Measurements from ENCODE around the gene MGLL.

MGLL gene

DNA sequence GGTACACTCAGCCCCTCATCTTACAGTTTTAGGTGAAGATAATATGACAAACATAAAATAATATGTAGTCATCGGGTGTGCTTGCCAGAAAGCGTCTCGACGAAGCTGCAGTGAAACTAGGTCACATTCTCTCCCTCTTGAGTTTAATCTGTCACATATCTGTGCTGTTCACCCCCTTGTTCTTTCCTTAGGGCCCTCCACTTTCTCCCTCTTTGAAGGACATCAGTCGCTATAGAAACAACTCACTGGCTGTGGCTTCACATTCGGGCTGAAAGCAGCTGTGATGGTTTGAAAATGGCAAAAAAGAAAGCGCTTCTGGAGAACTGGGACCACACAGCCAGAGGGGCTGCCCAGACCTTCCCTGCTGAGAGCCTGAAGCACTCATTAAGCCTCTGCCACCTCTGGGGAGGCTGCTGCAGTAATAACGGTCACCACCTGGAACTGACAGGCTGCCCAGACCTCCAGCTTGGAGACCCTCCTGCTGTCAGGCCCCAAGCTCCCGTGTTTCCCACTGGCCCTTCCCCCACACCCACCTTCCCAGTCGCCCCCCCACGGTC lies 99.2 kb downstream of the MGLL start:
- Histone ChIP-seq H3K9ac (no peak overlapping the region), H3K4me2 (no peak overlapping the region), H3K27ac (no peak overlapping the region), H3K4me1 (ENCODE audit: low read depth, poor library complexity, severe bottlenecking) (peaks cover 13% of the 10 kb centered on the region), H3K79me2 (ENCODE audit: insufficient read depth, low read depth) (no peaks in the 10 kb centered on the region), H3K36me3 (ENCODE audit: insufficient read depth) (no peaks in the 10 kb centered on the region), H4K20me1 (ENCODE audit: insufficient read depth) (no peaks in the 10 kb centered on the region), H3K27me3 (ENCODE audit: insufficient read depth, low read depth) (no peaks in the 10 kb centered on the region), H3K4me3 (IDR thresholded peaks at IDR 0.05; ENCODE audit: insufficient read depth, low read depth, low read length) (no peak overlapping the region), H2AFZ (ENCODE audit: low read depth) (no peak overlapping the region)
- TF ChIP-seq, protein P1, sequence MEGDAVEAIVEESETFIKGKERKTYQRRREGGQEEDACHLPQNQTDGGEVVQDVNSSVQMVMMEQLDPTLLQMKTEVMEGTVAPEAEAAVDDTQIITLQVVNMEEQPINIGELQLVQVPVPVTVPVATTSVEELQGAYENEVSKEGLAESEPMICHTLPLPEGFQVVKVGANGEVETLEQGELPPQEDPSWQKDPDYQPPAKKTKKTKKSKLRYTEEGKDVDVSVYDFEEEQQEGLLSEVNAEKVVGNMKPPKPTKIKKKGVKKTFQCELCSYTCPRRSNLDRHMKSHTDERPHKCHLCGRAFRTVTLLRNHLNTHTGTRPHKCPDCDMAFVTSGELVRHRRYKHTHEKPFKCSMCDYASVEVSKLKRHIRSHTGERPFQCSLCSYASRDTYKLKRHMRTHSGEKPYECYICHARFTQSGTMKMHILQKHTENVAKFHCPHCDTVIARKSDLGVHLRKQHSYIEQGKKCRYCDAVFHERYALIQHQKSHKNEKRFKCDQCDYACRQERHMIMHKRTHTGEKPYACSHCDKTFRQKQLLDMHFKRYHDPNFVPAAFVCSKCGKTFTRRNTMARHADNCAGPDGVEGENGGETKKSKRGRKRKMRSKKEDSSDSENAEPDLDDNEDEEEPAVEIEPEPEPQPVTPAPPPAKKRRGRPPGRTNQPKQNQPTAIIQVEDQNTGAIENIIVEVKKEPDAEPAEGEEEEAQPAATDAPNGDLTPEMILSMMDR (conservative IDR thresholded peaks at IDR 0.05; ENCODE audit: low read depth, low read length) = no peak

DNA sequence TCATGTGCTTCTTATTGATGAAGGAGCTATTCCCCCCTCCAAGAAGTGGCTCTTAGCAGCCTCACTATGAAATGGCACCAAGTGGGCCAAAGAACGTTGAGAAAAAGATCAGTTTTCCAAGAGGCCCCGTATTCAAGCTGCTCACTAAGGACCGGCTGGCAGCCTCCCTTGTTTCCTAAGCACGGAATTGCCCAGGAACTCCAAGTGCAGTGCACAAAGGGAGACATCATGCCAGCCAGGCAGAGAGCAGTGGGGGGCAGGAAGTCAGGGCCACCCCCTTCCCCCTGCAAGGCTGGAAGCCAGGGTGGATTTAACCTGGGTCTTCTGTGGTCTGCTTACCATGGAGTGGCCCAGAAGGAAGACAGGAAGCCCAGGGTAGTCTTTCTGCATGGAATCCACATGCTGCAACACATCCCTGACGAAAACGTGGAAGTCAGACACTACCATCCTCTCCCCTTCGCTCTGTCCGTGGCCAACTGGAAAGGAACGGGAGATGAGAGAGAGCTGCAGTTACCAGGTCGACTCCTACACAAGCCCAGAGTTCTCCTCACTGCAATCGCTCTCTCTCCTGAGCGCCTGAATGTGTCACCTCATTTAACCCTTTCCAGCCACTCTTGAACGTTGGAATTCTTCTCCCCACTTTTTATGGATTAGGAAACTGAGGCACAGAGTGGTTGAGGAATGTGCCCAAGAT lies 100.1 kb downstream of the MGLL start:
- Histone ChIP-seq H3K79me2 (ENCODE audit: insufficient read depth, low read depth) (no peaks in the 10 kb centered on the region), H3K4me1 (ENCODE audit: low read depth, poor library complexity, severe bottlenecking) (peaks cover 21% of the 10 kb centered on the region), H3K27me3 (ENCODE audit: insufficient read depth, low read depth) (no peaks in the 10 kb centered on the region), H4K20me1 (ENCODE audit: insufficient read depth) (no peaks in the 10 kb centered on the region), H3K27ac (no peak overlapping the region), H3K9ac (no peak overlapping the region), H3K4me2 (no peak overlapping the region), H2AFZ (ENCODE audit: low read depth) (no peak overlapping the region), H3K36me3 (ENCODE audit: insufficient read depth) (no peaks in the 10 kb centered on the region), H3K4me3 (IDR thresholded peaks at IDR 0.05; ENCODE audit: insufficient read depth, low read depth, low read length) (no peak overlapping the region)
- TF ChIP-seq, protein P1 (conservative IDR thresholded peaks at IDR 0.05; ENCODE audit: low read depth, low read length) = no peak

DNA sequence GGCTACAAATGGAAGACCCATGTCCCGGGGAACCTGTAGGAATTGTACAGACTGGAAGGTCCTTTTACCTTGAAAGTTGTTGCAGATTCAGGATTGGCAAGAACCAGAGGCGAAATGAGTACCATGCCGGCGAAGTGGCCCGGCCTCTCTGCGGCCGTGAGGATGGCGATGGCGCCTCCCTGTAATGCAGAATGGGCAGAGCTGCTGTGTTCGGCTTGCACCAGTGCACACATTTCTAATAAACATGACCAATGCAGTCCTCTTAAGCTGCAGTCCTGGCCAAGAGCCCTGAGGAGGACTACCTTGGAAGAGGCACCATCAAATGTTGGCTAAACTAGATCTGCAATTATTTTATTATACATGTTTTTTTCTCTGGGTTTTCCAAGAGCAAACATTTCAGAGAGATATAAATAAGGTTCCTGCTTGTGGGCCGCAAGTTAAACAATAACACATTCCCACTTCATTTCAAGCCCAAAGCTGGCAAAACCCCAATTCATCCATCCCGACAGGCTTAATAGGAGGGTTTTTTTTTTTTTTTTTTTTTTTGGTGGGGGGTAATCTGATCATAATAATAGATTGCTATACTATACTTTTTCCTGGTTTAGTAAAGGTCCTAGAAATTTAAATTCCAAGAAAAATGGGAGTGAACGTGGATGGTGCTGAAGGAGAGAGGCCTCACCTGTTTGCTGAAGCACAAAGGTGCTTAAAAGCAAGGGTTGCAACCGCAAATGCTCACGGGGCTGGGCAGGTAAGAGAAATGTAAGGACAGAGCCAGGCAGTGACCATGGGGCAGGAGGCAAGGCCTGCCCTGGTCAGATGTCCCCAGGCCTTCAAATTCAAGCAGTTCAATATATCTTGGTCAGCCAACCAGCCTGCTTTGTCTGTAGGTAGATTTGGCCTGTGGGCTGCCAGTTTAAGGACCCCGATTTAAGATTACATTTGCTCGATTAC lies 101.1 kb downstream of the MGLL start:
- peaks cover 31% of the 10 kb centered on the region for H3K4me1 ChIP-seq (ENCODE audit: low read depth, poor library complexity, severe bottlenecking)
- H4K20me1 ChIP-seq (ENCODE audit: insufficient read depth) = no peaks in the 10 kb centered on the region
- no peak overlapping the region for H3K27ac ChIP-seq
- H3K4me2 ChIP-seq = no peak overlapping the region
- no peak overlapping the region for H3K9ac ChIP-seq
- H2AFZ ChIP-seq (ENCODE audit: low read depth) = no peak overlapping the region
- H3K27me3 ChIP-seq (ENCODE audit: insufficient read depth, low read depth) = no peaks in the 10 kb centered on the region
- TF ChIP-seq, protein P1 (conservative IDR thresholded peaks at IDR 0.05; ENCODE audit: low read depth, low read length) = no peak
- H3K36me3 ChIP-seq (ENCODE audit: insufficient read depth) = no peaks in the 10 kb centered on the region
- H3K79me2 ChIP-seq (ENCODE audit: insufficient read depth, low read depth) = no peaks in the 10 kb centered on the region
- H3K4me3 ChIP-seq (IDR thresholded peaks at IDR 0.05; ENCODE audit: insufficient read depth, low read depth, low read length) = no peak overlapping the region

DNA sequence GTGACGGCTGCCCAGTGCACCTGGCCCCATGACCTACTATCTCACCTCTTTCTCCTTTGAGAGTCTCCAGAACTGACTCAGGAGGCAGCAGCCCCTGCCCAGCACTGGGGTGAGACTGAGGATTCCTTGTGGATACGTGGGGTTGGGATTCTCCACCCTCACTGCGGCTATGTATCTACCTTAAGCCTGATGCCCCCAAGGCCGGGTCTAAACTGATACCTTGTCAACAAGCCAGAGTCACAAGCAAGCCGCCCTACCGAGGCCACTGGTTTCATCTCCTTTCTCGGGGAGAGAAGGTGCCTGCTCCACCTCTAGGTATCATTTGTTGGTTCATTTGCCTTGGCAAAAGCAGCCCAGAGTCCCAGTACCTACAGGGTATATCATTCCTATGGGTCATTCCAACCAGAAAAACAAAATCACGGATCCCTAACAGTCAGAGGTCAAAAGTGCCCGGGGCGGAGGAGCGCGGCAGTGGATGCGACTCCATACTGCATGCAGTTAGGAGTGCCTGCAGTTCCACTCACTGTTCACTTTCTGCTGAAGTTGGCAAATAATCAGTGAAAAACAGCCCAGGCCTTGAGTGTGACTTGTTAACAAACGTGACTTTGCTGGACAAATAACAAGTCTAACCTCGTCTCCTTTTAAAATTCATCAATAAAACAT lies 102.0 kb downstream of the MGLL start:
- Histone ChIP-seq H3K4me1 (ENCODE audit: low read depth, poor library complexity, severe bottlenecking) (peaks cover 34% of the 10 kb centered on the region), H2AFZ (ENCODE audit: low read depth) (no peak overlapping the region), H3K4me3 (IDR thresholded peaks at IDR 0.05; ENCODE audit: insufficient read depth, low read depth, low read length) (no peak overlapping the region), H3K79me2 (ENCODE audit: insufficient read depth, low read depth) (no peaks in the 10 kb centered on the region), H4K20me1 (ENCODE audit: insufficient read depth) (no peaks in the 10 kb centered on the region), H3K27me3 (ENCODE audit: insufficient read depth, low read depth) (no peaks in the 10 kb centered on the region), H3K27ac (no peak overlapping the region), H3K4me2 (no peak overlapping the region), H3K9ac (no peak overlapping the region), H3K36me3 (ENCODE audit: insufficient read depth) (no peaks in the 10 kb centered on the region)
- TF ChIP-seq, protein P1 (conservative IDR thresholded peaks at IDR 0.05; ENCODE audit: low read depth, low read length) = no peak

Measured in KMS-11 (cell line).